WTC11 (cell line): ENCODE measurements around the gene ALOXE3. TPM values are rescaled to one million over a fixed set of nuclear protein-coding genes. Genes with fewer than 3 reads are reported as not detected.

Source experiments
- ATAC-seq: fragments of 200-7000 bp; cut with Tn5 transposase; 2 replicates; pipeline ENCODE4 v1.10.0; 2021; ENCODE audit warnings: mild to moderate bottlenecking, moderate library complexity
- CTCF ChIA-PET: fragments of 300-600 bp; sonication (Branson Sonifier 250); formaldehyde crosslinking; loops from one replicate; lab custom pipeline; 2021; ENCODE audit warnings: antibody characterized with exemption; lab: Charles Lee
- POLR2A ChIA-PET: fragments of 350-600 bp; sonication (Branson Sonifier 250); formaldehyde crosslinking; loops from one replicate; lab custom pipeline; 2021; ENCODE audit warnings: antibody characterized with exemption; lab: Charles Lee
- DNase-seq: peaks from one replicate; pipeline ENCODE4 v3.0.0; 2021; ENCODE audit warnings: low spot score
- H3K27ac Mint-ChIP-seq: 2 replicates; pipeline ENCODE4 v1.8.0; 2021; ENCODE audit warnings: mixed read lengths
- H3K27me3 Mint-ChIP-seq: 2 replicates; pipeline ENCODE4 v1.8.0; 2021; ENCODE audit warnings: low read depth, mild to moderate bottlenecking, moderate library complexity, mixed read lengths
- H3K36me3 Mint-ChIP-seq: 2 replicates; pipeline ENCODE4 v1.8.0; 2021; ENCODE audit warnings: mixed read lengths
- H3K4me1 Mint-ChIP-seq: 2 replicates; pipeline ENCODE4 v1.8.0; 2022; ENCODE audit warnings: mixed read lengths
- H3K4me3 Mint-ChIP-seq: 2 replicates; pipeline ENCODE4 v1.8.0; 2021; ENCODE audit warnings: mild to moderate bottlenecking, moderate library complexity, mixed read lengths
- H3K9me3 Mint-ChIP-seq: 2 replicates; pipeline ENCODE4 v1.8.0; 2021; ENCODE audit warnings: mixed read lengths
- ATF2 ChIP-seq: sonication (generic); formaldehyde crosslinking; IDR thresholded peaks from 2 replicates; pipeline ENCODE4 v1.8.1; 2022; ENCODE audit warnings: low read depth, missing genetic modification reagents, borderline replicate concordance
- ATF3 ChIP-seq: sonication (generic); formaldehyde crosslinking; conservative IDR thresholded peaks from 2 replicates; pipeline ENCODE4 v1.8.1; 2022; ENCODE audit warnings: mild to moderate bottlenecking, missing genetic modification reagents
- CTCF ChIP-seq: fragments of 200-600 bp; IDR thresholded peaks from 2 replicates; pipeline ENCODE4 v1.8.0; 2022; ENCODE audit warnings: antibody characterized with exemption
- FOXP1 ChIP-seq: sonication (generic); formaldehyde crosslinking; IDR thresholded peaks from 2 replicates; pipeline ENCODE4 v1.8.0; 2022; ENCODE audit warnings: missing genetic modification reagents, mild to moderate bottlenecking, moderate library complexity, borderline replicate concordance
- IRF1 ChIP-seq: sonication (generic); formaldehyde crosslinking; IDR thresholded peaks from 2 replicates; pipeline ENCODE4 v1.8.0; 2023; ENCODE audit warnings: missing genetic modification reagents
- KAT7 ChIP-seq: sonication (generic); formaldehyde crosslinking; IDR thresholded peaks from 2 replicates; pipeline ENCODE4 v1.8.1; 2023; ENCODE audit warnings: missing genetic modification reagents, mild to moderate bottlenecking, borderline replicate concordance
- NR3C1 ChIP-seq: sonication (generic); formaldehyde crosslinking; conservative IDR thresholded peaks from 2 replicates; pipeline ENCODE4 v1.8.1; 2023; ENCODE audit warnings: low read depth, mild to moderate bottlenecking, missing genetic modification reagents
- OVOL2 ChIP-seq: fragments of 250-450 bp; sonication (Bioruptor Pico); IDR thresholded peaks from 2 replicates; pipeline ENCODE4 v1.9.0; 2021; ENCODE audit warnings: mild to moderate bottlenecking, borderline replicate concordance
- PRRX2 ChIP-seq: fragments of 250-450 bp; sonication (Bioruptor Pico); IDR thresholded peaks from 2 replicates; pipeline ENCODE4 v1.8.0; 2021; ENCODE audit warnings: mild to moderate bottlenecking
- SMAD4 ChIP-seq: sonication (generic); formaldehyde crosslinking; IDR thresholded peaks from 2 replicates; pipeline ENCODE4 v1.8.0; 2022; ENCODE audit warnings: mild to moderate bottlenecking, missing genetic modification reagents
- SOX15 ChIP-seq: fragments of 250-450 bp; sonication (Bioruptor Pico); IDR thresholded peaks from 2 replicates; pipeline ENCODE4 v1.9.0; 2021; ENCODE audit warnings: mild to moderate bottlenecking
- TEAD1 ChIP-seq: sonication (generic); formaldehyde crosslinking; IDR thresholded peaks from 2 replicates; pipeline ENCODE4 v1.8.0; 2022; ENCODE audit warnings: mild to moderate bottlenecking, missing genetic modification reagents
- TEAD4 ChIP-seq: sonication (generic); formaldehyde crosslinking; IDR thresholded peaks from 2 replicates; pipeline ENCODE4 v1.8.0; 2022; ENCODE audit warnings: mild to moderate bottlenecking, missing genetic modification reagents
- USF1 ChIP-seq: sonication (generic); formaldehyde crosslinking; IDR thresholded peaks from 2 replicates; pipeline ENCODE4 v1.8.0; 2022; ENCODE audit warnings: mild to moderate bottlenecking, missing genetic modification reagents
- ZNF138 ChIP-seq: sonication (generic); formaldehyde crosslinking; conservative IDR thresholded peaks from 2 replicates; pipeline ENCODE4 v1.8.1; 2022; ENCODE audit warnings: mild to moderate bottlenecking, moderate library complexity, missing genetic modification reagents
- ZNF219 ChIP-seq: sonication (generic); formaldehyde crosslinking; IDR thresholded peaks from 2 replicates; pipeline ENCODE4 v1.8.0; 2023; ENCODE audit warnings: missing genetic modification reagents, mild to moderate bottlenecking, borderline replicate concordance
- ZNF281 ChIP-seq: sonication (generic); formaldehyde crosslinking; IDR thresholded peaks from 2 replicates; pipeline ENCODE4 v1.8.0; 2023; ENCODE audit warnings: mild to moderate bottlenecking, missing genetic modification reagents
- total RNA-seq: library from RNA; stranded (reverse); gene quantifications from 3 replicates; pipeline ENCODE4 v1.2.3, GENCODE V29; 2021

The ALOXE3 gene
- total RNA-seq, 1 experiment from 2014 or later = 0.81 TPM

- no peak for TF ChIP-seq ATF3
These were observed 13.4 kb downstream of the ALOXE3 start (continued) for GRCh38 chr17:8104911-8105310.

- H3K4me1 Mint-ChIP-seq = peaks cover 6% of the 10 kb centered on the region; the same call in 1 of the 2 replicates
- CTCF ChIA-PET = interaction anchor here (0.6 to 12.6 kb wide), 6 partner anchors 10 to 113 kb away, joined by 3 to 127 read pairs (median 7); no protein-coding TSS in a partner anchor
- TF ChIP-seq TEAD4 (no peak), NR3C1 (CRISPR knock-in tag) (no peak), SOX15 (CRISPR knock-in tag) (no peak), ZNF138 (CRISPR knock-in tag) (no peak), OVOL2 (CRISPR knock-in tag) (no peak), SMAD4 (no peak), ZNF219 (no peak), ATF3 (no peak), ZNF281 (no peak), PRRX2 (CRISPR knock-in tag) (no peak), ATF2 (CRISPR knock-in tag) (no peak), TEAD1 (no peak), FOXP1 (CRISPR knock-in tag) (no peak), IRF1 (CRISPR knock-in tag) (no peak), USF1 (CRISPR knock-in tag) (no peak), CTCF (no peak), KAT7 (CRISPR knock-in tag) (no peak)
- peaks cover 27% of the 10 kb centered on the region for H3K27me3 Mint-ChIP-seq
- ATAC-seq (no peak), DNase-seq (no peak)
- H3K9me3 Mint-ChIP-seq = no peaks in the 10 kb centered on the region; the same call in 1 of the 2 replicates
- no peaks in the 10 kb centered on the region for H3K36me3 Mint-ChIP-seq
- no peak overlapping the region for H3K27ac Mint-ChIP-seq
- POLR2A ChIA-PET = interaction anchor here (0.9 kb wide), 1 partner anchor 41 kb away, joined by 3 read pairs; no protein-coding TSS in a partner anchor
- H3K4me3 Mint-ChIP-seq = no peak overlapping the region
These were observed 14.8 kb downstream of the ALOXE3 start for GRCh38 chr17:8103549-8103948.
